GM12878 (cell line): ENCODE results near the gene TMUB1. TPM values are rescaled to one million over a fixed set of nuclear protein-coding genes. Genes with fewer than 3 reads are reported as not detected.

ENCODE experiments used
- BMI1 ChIP-seq: fragments of 450-650 bp; IDR thresholded peaks from 2 replicates; pipeline ENCODE4 v1.6.1; 2016; ENCODE audit warnings: mild to moderate bottlenecking, moderate library complexity, borderline replicate concordance
- CBFB ChIP-seq: IDR thresholded peaks from 2 replicates; pipeline ENCODE4 v1.6.1; 2016; ENCODE audit warnings: antibody characterized with exemption, low read depth
- CEBPB ChIP-seq, 2 experiments: fragments of 150-350 bp in 1 of 2; IDR thresholded peaks; 2 replicates each; pipeline ENCODE4 v1.6.1; 2012 to 2014; ENCODE audit warnings: low read depth in 2 of 2, low read length in 2 of 2, borderline replicate concordance in 1 of 2, inconsistent platforms in 1 of 2
- CEBPZ ChIP-seq: fragments of 150-350 bp; IDR thresholded peaks from 2 replicates; pipeline ENCODE4 v1.6.1; 2016; ENCODE audit warnings: low read depth, low read length
- CTCF ChIP-seq, 3 experiments: IDR thresholded peaks in 2 of 3; conservative IDR thresholded peaks in 1 of 3; 2 replicates each; pipeline ENCODE4 v1.5.1; 2011; ENCODE audit warnings: low read depth in 3 of 3, low read length in 3 of 3, mild to moderate bottlenecking in 3 of 3, control low read depth in 2 of 3, moderate library complexity in 2 of 3, inconsistent platforms in 1 of 3, mixed read lengths in 1 of 3; ENCODE audit not compliant: control insufficient read depth in 2 of 3, insufficient read depth in 1 of 3; ENCODE audit errors: extremely low read depth in 1 of 3
- DPF2 ChIP-seq: fragments of 450-650 bp; IDR thresholded peaks from 2 replicates; pipeline ENCODE4 v1.6.1; 2017; ENCODE audit warnings: mild to moderate bottlenecking
- EZH2 ChIP-seq: IDR thresholded peaks from 2 replicates; pipeline ENCODE4 v1.6.1; 2012; ENCODE audit warnings: low read depth, mild to moderate bottlenecking, control low read depth, inconsistent platforms, low read length, borderline replicate concordance; ENCODE audit not compliant: control insufficient read depth
- HDAC2 ChIP-seq: fragments of 200-600 bp; sonication (generic); IDR thresholded peaks from 2 replicates; pipeline ENCODE4 v1.6.1; 2017
- LARP7 ChIP-seq: fragments of 450-650 bp; IDR thresholded peaks from 2 replicates; pipeline ENCODE4 v1.6.1; 2017; ENCODE audit warnings: mild to moderate bottlenecking
- PAX8 ChIP-seq: fragments of 450-650 bp; IDR thresholded peaks from 2 replicates; pipeline ENCODE4 v1.6.1; 2017; ENCODE audit warnings: mild to moderate bottlenecking, moderate library complexity
- RBBP5 ChIP-seq: fragments of 200-600 bp; sonication (generic); conservative IDR thresholded peaks from 2 replicates; pipeline ENCODE4 v1.6.1; 2016
- RELB ChIP-seq: fragments of 450-650 bp; IDR thresholded peaks from 2 replicates; pipeline ENCODE4 v1.6.1; 2017; ENCODE audit warnings: low read depth, mild to moderate bottlenecking, moderate library complexity
- SIN3A ChIP-seq: IDR thresholded peaks from 2 replicates; pipeline ENCODE4 v1.6.1; 2012; ENCODE audit warnings: low read depth, low read length, improper control_type of control experiment
- SIX5 ChIP-seq: IDR thresholded peaks from 2 replicates; pipeline ENCODE4 v1.6.1; 2011; ENCODE audit warnings: mild to moderate bottlenecking, low read depth, low read length, moderate library complexity; ENCODE audit not compliant: severe bottlenecking
- SP1 ChIP-seq: IDR thresholded peaks from one replicate; pipeline ENCODE4 v1.6.1; 2011; ENCODE audit warnings: low read depth, low read length
- SREBF1 ChIP-seq: IDR thresholded peaks from 2 replicates; pipeline ENCODE4 v1.6.1; 2012; ENCODE audit warnings: mild to moderate bottlenecking, low read length
- STAT1 ChIP-seq: fragments of 450-650 bp; conservative IDR thresholded peaks from 2 replicates; pipeline ENCODE4 v1.6.1; 2014; ENCODE audit warnings: antibody characterized with exemption, mild to moderate bottlenecking
- TARDBP ChIP-seq: IDR thresholded peaks from 2 replicates; pipeline ENCODE4 v1.6.1; 2016; ENCODE audit warnings: borderline replicate concordance
- YBX1 ChIP-seq: fragments of 450-650 bp; IDR thresholded peaks from 2 replicates; pipeline ENCODE4 v1.6.1; 2016; ENCODE audit warnings: antibody characterized with exemption
- ZBTB33 ChIP-seq: fragments of 450-650 bp; IDR thresholded peaks from 2 replicates; pipeline ENCODE4 v1.6.1; 2017; ENCODE audit warnings: mild to moderate bottlenecking
- ZNF24 ChIP-seq: fragments of 450-650 bp; IDR thresholded peaks from 2 replicates; pipeline ENCODE4 v1.6.1; 2017; ENCODE audit warnings: antibody characterized with exemption, mild to moderate bottlenecking
- ZZZ3 ChIP-seq: IDR thresholded peaks from 2 replicates; pipeline ENCODE4 v1.6.1; 2011; ENCODE audit warnings: low read depth; ENCODE audit not compliant: control insufficient read depth, insufficient read length
- polyA plus RNA-seq, 11 experiments: library from polyadenylated mRNA; depleted of rRNA in 4 of 11; unstranded in 6 of 11; stranded (reverse) in 5 of 11; fragments of >200 nt; fragmentation: Nextera tagmentation in 4 of 11; fragmentation: Illumina TruSeq in 1 of 11; extraction: Ambion mirVana in 4 of 11; extraction: Trizol in 1 of 11; gene quantifications; 1 replicate in 1 of 11; 2 replicates in 10 of 11; pipeline versions ENCODE4 v1.2.1 to v1.2.3, GENCODE V29; 2011 to 2016; ENCODE audit warnings: inconsistent platforms in 2 of 11, missing spikeins in 2 of 11, low read depth in 1 of 11
- total RNA-seq, 4 experiments: library from RNA; depleted of rRNA in 3 of 4; stranded (reverse); fragments of >200 nt in 3 of 4; fragmentation: Illumina TruSeq in 1 of 4; extraction: Trizol in 1 of 4; gene quantifications; 2 replicates each; pipeline versions ENCODE4 v1.2.1 to v1.2.3, GENCODE V29; 2013 to 2021

TMUB1 gene
- total and polyA plus RNA-seq, 10 of the 15 experiments (the other 5 are each of a cell fraction or from before 2014, with no cell fraction given) = 0.27 to 79.5 (median 41.3) TPM; not detected in 1

- TF ChIP-seq ZBTB33 (no peak), STAT1 (no peak), BMI1 (no peak), SIX5 (no peak), CEBPZ (no peak), DPF2 (0 out of 2 replicates have a peak, but pooled peaks have one; percentile 45), PAX8 (no peak), ZZZ3 (no peak), LARP7 (no peak), EZH2 (no peak), ZNF24 (no peak), CBFB (no peak), TARDBP (no peak), CEBPB (IDR thresholded peaks at IDR 0.05; ENCODE audit: borderline replicate concordance in 1 of 2, low read depth in 2 of 2, low read length in 2 of 2) (no peak), SREBF1 (no peak), HDAC2 (no peak), RELB (no peak), SP1 (no peak), YBX1 (no peak), SIN3A (no peak), RBBP5 (no peak), CTCF (IDR thresholded peaks at IDR 0.05 in 2 of 3, conservative IDR thresholded peaks at IDR 0.05 in 1 of 3; ENCODE audit: control insufficient read depth in 2 of 3, extremely low read depth in 1 of 3, insufficient read depth in 1 of 3, low read depth in 3 of 3, low read length in 3 of 3) (no peak)
These were observed 2.7 kb upstream of the TMUB1 start, which contains the start of gene AGAP3 (continued) for GRCh38 chr7:151085691-151086620.
